D341Med (cell line): ENCODE measurements around the gene OR5K1.

Experiments used
- DNase-seq: peaks from one replicate; pipeline ENCODE4 v3.0.0; 2012; ENCODE audit warnings: low spot score

OR5K1 gene

GRCh38 chr3:98462901-98463300 is at the start of gene OR5K1:
OR5K1 (plus strand) TSS chr3:98463201; CDS start chr3:98469577, 6,376 bp downstream.
- no peak for DNase-seq

- no peak for DNase-seq
Measured at GRCh38 chr3:98432575-98432974, 30.4 kb upstream of the OR5K1 start.

- DNase-seq, result no peak
Measured at GRCh38 chr3:98433764-98434163, 29.2 kb upstream of the OR5K1 start.

GRCh38 chr3:98434412-98434811 is 28.6 kb upstream of the OR5K1 start:
- DNase-seq, result no peak

GRCh38 chr3:98440283-98440682 is 22.7 kb upstream of the OR5K1 start:
- no peak for DNase-seq

GRCh38 chr3:98445949-98446406 is 17.0 kb upstream of the OR5K1 start:
- no peak for DNase-seq

- DNase-seq, result no peak
Measured at GRCh38 chr3:98449606-98450193, 13.3 kb upstream of the OR5K1 start.

- no peak for DNase-seq
Measured at GRCh38 chr3:98450372-98450771, 12.6 kb upstream of the OR5K1 start.

- DNase-seq, result no peak
Measured at GRCh38 chr3:98453827-98454226, 9.2 kb upstream of the OR5K1 start.

GRCh38 chr3:98454929-98455328 is 8.1 kb upstream of the OR5K1 start:
- no peak for DNase-seq

GRCh38 chr3:98457543-98457942 is 5.5 kb upstream of the OR5K1 start:
- no peak for DNase-seq

- no peak for DNase-seq
Measured at GRCh38 chr3:98460220-98460619, 2.8 kb upstream of the OR5K1 start.

- no peak for DNase-seq
Measured at GRCh38 chr3:98482717-98483482, 19.9 kb downstream of the OR5K1 start.

GRCh38 chr3:98483626-98484025 is 20.6 kb downstream of the OR5K1 start:
- no peak for DNase-seq

GRCh38 chr3:98497381-98497780 is 34.4 kb downstream of the OR5K1 start, which contains the start of gene OR5K2:
OR5K2 (plus strand) TSS chr3:98497681; CDS start chr3:98497681, 0 bp downstream.
- no peak for DNase-seq

GRCh38 chr3:98500019-98500418 is 37.0 kb downstream of the OR5K1 start:
- DNase-seq, result no peak

GRCh38 chr3:98501270-98501669 is 38.3 kb downstream of the OR5K1 start:
- no peak for DNase-seq

- no peak for DNase-seq
Measured at GRCh38 chr3:98501863-98502576, 39.0 kb downstream of the OR5K1 start.

GRCh38 chr3:98504539-98504938 is 41.5 kb downstream of the OR5K1 start:
- no peak for DNase-seq

- no peak for DNase-seq
Measured at GRCh38 chr3:98508582-98508981, 45.6 kb downstream of the OR5K1 start.

- no peak for DNase-seq
Measured at GRCh38 chr3:98512576-98512975, 49.6 kb downstream of the OR5K1 start.

- no peak for DNase-seq
Measured at GRCh38 chr3:98513091-98513511, 50.1 kb downstream of the OR5K1 start.

GRCh38 chr3:98513736-98514135 is 50.7 kb downstream of the OR5K1 start:
- DNase-seq, result no peak
